ENCODE data around the gene ARL2BP. TPM values are rescaled to one million over a fixed set of nuclear protein-coding genes. Genes with fewer than 3 reads are reported as not detected.

ARL2BP gene
- polyA plus RNA-seq, 4 donors = 75.5 to 95.4 (median 90.0) TPM

DNA sequence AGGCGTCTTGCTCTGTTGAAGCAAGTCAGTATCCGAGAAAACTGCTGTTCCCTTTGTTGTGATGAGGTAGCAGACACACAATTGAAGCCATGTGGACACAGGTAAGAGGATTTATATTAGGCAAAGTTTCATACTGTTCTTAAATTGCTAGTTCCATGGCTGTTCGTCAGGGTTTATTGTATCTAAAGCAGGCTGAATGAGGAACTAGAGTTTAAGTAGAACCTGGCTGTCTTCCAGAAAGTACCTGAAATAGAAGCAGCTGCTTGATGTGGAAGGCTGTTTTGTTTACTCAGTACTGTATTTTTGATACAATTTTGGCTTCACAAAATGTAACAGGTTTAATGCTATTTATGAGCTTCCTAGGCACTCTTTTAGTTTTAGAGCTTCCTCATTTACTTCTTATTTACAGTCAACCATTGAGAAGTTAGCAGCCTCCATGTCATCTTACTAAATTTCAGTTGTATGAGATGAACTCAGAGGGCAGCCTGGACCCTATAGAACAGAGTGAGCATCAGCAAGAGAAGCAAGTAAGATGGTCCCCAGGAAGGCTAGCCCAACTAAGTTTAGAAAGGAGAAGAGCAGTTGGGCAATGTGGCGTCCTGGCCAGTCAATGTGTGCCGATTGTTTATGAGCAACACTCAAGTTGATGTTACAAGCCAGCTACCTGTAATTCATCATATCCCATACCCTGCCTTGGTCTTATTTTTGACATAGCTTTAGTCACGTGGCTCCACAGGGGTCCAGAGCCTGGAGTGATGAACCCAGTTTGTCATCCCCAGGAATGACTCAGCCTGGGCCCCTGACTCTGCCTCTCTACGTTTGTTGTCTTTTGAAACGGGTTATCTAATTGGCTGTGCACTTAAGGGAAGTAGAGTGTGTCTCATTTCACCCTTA, 9.7 kb upstream of the ARL2BP start:
- DNase-seq (ENCODE audit: low read depth in 4 of 4, low spot score in 3 of 4) = no peak

GRCh38 chr16:57236022-57236350, 9.1 kb upstream of the ARL2BP start:
- no peak for DNase-seq (ENCODE audit: low read depth in 4 of 4, low spot score in 3 of 4)

DNA sequence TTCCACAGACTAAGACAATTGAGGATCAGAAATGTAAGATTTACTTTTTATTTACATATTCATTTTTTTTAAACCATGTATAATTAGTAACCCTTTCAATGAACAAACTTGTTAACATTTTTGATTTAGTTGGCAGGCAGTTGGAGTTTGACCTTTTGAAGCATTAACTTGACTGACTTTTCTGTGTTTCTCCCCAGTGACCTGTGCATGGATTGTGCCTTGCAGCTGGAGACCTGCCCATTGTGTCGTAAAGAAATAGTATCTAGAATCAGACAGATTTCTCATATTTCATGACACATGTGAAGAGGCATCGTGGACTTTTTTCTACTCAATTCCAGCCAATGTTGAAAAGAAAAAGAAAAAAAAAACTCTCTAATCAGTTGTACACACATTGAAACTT, 6.4 kb upstream of the ARL2BP start:
- no peak for DNase-seq (ENCODE audit: low read depth in 4 of 4, low spot score in 3 of 4)

GRCh38 chr16:57239107-57239506, 6.0 kb upstream of the ARL2BP start:
- DNase-seq (ENCODE audit: low read depth in 4 of 4, low spot score in 3 of 4) = no peak

DNA sequence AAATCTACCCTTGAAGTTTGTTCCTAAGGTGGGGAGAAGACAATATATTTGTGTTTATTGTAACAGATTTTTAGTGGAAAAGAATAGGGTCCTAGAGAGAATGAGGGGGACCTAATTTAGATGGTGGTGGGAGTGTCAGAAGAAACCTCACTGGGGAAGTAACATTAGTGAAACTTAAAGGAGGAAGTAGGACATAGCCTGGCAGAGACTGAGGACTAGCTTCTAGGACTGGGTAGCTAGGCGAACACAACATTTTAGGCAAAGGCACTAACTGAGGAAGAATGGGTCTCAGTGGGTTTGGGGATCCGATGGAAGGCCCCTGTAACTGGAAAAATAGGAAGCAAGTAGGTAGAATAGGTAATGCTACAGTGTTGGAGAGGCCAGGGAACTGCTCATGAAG, 4.2 kb upstream of the ARL2BP start:
- DNase-seq (ENCODE audit: low read depth in 4 of 4, low spot score in 3 of 4) = no peak

- no peak for DNase-seq (ENCODE audit: low read depth in 4 of 4, low spot score in 3 of 4)
Observed at GRCh38 chr16:57242650-57243049, 2.4 kb upstream of the ARL2BP start.

DNA sequence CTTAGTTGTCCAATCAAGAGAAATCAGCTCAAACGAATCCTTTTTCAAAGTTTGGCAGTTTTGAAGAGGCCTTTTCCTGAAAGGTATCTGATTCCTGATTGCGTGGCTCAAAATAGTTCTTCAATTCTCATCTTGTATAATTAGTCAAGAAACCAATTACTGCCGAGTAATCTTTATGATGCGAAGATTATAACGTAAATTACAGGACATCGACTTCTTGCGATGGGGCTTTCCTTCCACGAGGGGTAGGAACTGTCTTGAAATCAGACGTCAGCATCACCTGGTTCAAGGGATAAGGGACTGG, 644 bp upstream of the ARL2BP start:
- no peak for DNase-seq (ENCODE audit: low read depth in 4 of 4, low spot score in 3 of 4)

DNA sequence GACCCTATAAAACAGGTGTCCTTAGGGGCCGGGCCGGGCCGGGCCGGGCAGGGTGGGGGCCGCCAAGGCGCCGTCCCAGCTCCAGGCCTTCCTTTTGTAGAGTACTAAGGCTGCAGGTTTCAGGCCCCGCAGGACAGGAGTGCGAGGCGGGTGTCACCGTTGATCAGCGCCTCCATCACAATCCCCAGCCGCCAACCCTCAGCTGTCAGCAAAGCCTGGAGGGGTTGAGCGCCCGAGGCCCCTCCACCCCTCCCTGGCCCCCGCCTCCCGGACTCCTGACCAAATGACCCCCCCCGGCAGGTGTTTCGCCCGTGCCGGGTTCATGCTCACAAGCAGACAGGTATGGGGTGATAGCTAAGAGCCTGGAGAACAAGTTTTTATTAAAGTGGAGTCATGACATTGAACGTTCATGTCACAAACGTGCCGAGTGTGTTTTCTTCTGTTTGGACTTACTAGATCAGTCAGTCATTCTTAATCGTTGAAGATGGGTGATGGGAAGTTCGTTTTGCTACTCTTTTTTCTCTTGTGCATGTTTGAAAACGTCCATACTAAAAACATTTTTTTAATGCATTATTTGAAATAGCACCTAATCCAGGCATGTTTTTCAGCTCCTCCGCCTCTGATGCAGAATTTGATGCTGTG, 534 bp downstream of the ARL2BP start:
- DNase-seq (ENCODE audit: low read depth in 4 of 4, low spot score in 3 of 4) = no peak

- DNase-seq (ENCODE audit: low read depth in 4 of 4, low spot score in 3 of 4) = no peak
Observed at GRCh38 chr16:57251352-57251751, 6.3 kb downstream of the ARL2BP start.

GRCh38 chr16:57252148-57252721, 7.2 kb downstream of the ARL2BP start:
- DNase-seq (ENCODE audit: low read depth in 4 of 4, low spot score in 3 of 4) = no peak

GRCh38 chr16:57253466-57253865, 8.4 kb downstream of the ARL2BP start:
- DNase-seq (ENCODE audit: low read depth in 4 of 4, low spot score in 3 of 4) = no peak

GRCh38 chr16:57255686-57256415, 10.8 kb downstream of the ARL2BP start:
- DNase-seq (ENCODE audit: low read depth in 4 of 4, low spot score in 3 of 4) = no peak

GRCh38 chr16:57256601-57257395, 11.7 kb downstream of the ARL2BP start:
- no peak for DNase-seq (ENCODE audit: low read depth in 4 of 4, low spot score in 3 of 4)

DNA sequence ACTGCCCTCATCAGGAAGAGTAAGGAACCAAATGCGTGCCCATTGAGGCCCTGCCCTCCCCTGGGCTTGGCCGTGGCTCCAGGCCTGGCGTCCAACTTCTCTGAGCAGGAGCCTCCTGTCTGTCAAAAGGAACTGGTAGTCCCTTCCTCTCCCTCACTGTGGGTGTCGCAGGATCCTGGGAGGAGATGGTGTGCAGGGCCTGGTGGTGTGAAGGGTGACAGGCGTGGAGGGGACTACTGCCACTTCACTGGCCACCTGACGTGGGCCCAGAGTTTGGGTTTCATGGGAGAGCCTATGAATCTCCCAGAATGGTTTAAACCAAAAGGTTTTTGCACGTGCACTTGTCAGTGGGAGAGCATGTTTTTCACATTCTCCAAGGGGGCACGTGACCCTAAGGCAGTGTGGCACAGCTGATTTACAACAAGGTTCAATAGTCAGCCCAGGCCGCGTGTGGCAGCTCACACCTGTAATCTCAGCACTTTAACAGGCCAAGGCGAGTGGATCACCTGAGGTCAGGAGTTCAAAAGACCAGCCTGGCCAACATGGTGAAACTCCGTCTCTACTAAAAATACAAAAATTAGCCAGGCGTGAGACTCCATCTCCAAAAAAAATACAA, 12.5 kb downstream of the ARL2BP start:
- DNase-seq (ENCODE audit: low read depth in 4 of 4, low spot score in 3 of 4) = no peak

GRCh38 chr16:57258226-57258909, 13.3 kb downstream of the ARL2BP start:
- DNase-seq (ENCODE audit: low read depth in 4 of 4, low spot score in 3 of 4) = no peak

GRCh38 chr16:57258910-57259475, 13.9 kb downstream of the ARL2BP start:
- DNase-seq (ENCODE audit: low read depth in 4 of 4, low spot score in 3 of 4) = no peak

- DNase-seq (ENCODE audit: low read depth in 4 of 4, low spot score in 3 of 4) = no peak
Observed at GRCh38 chr16:57260294-57260929, 15.4 kb downstream of the ARL2BP start.

DNA sequence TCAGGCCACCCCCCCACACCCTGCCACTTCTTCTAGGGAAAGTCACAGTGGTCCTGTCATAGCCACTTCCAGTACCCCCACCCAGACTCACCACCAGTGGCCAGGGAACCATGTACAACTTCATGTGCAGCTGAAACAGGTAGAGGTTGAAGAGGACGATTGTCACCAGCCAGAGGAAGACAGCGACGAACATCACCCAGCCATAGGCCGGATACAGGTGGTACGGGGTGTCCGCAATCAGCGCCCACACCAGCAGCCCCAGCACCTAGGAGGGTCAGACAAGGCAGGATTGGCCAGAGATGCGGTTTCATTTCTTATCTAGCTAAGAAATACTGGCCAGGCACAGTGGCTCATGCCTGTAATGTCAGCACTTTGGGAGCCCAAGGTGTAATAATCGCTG, 16.7 kb downstream of the ARL2BP start:
- DNase-seq (ENCODE audit: low read depth in 4 of 4, low spot score in 3 of 4) = no peak

All from right renal pelvis (tissue), 4 donors.